Psoas muscle (tissue), 8 donors: ENCODE data around the gene FAM222B. TPM values are rescaled to one million over a fixed set of nuclear protein-coding genes. Genes with fewer than 3 reads are reported as not detected.

Source experiments
- ATAC-seq, 4 donors: fragments of 200-7000 bp; cut with Tn5 transposase; one replicate each; pipeline ENCODE4 v1.9.1; 2020; ENCODE audit warnings: moderate library complexity in 3 of 4, mild to moderate bottlenecking in 2 of 4
- DNase-seq, 2 donors: peaks; one replicate each; pipeline ENCODE4 v3.0.0-alpha.2; 2020
- H3K27ac ChIP-seq: fragments of 200-600 bp; one replicate; pipeline ENCODE4 v1.8.0; 2022
- H3K27me3 ChIP-seq, 3 donors: fragments of 200-600 bp in 1 of 3; one replicate each; pipeline versions ENCODE4 v1.6.1 to v1.8.0; 2013 to 2022; ENCODE audit warnings: low read length in 2 of 3, mild to moderate bottlenecking in 2 of 3, moderate library complexity in 1 of 3; ENCODE audit not compliant: insufficient read depth in 3 of 3
- H3K36me3 ChIP-seq, 2 donors: fragments of 200-600 bp in 1 of 2; one replicate each; pipeline versions ENCODE4 v1.6.1 to v1.8.0; 2013 to 2022; ENCODE audit warnings: low read depth in 1 of 2, mild to moderate bottlenecking in 1 of 2, moderate library complexity in 1 of 2; ENCODE audit not compliant: insufficient read depth in 1 of 2
- H3K4me1 ChIP-seq: fragments of 200-600 bp; one replicate; pipeline ENCODE4 v1.8.0; 2022
- H3K4me3 ChIP-seq: fragments of 200-600 bp; one replicate; pipeline ENCODE4 v1.8.0; 2022; ENCODE audit warnings: mild to moderate bottlenecking
- H3K9me3 ChIP-seq: fragments of 200-600 bp; one replicate; pipeline ENCODE4 v1.8.0; 2022
- WGBS, 3 donors: extraction: QIAGEN DNeasy Blood & Tissue Kit; methylation state at CpG; one replicate each; pipeline versions ENCODE4 v1.1.6 to v1.1.7; 2013; 5-methylcytosine and 5-hydroxymethylcytosine counted together
- intact Hi-C, 2 donors: fragments of 100-400 bp; cut with DNase I; formaldehyde crosslinking; loops; one replicate each; pipeline versions ENCODE4 v1.11.0 to v1.14.2; 2022
- polyA plus RNA-seq, 3 donors: library from polyadenylated mRNA; stranded (reverse); fragments of 200-250 nt; gene quantifications; one replicate each; pipeline ENCODE4 v1.2.3, GENCODE V29; 2013
- total RNA-seq, 4 donors: library from RNA; stranded (reverse); fragmentation: NEBNext Ultra II Directional in 2 of 4; extraction: Animal tissue kit (Norgen Biotek cat#: 25700) in 2 of 4; gene quantifications; one replicate each; pipeline versions ENCODE4 v1.2.1 to v1.2.4, GENCODE V29; 2021 to 2023
- TF ChIP-seq, protein P1 (sequence below): fragments of 200-600 bp; IDR thresholded peaks from one replicate; pipeline ENCODE4 v1.8.0; 2022; ENCODE audit warnings: antibody characterized with exemption
- donor health status: healthy with polysubstance abuse.
- donor health status: DM: no; HTN: no; CAD: no; lungs with moderate emphysema.
- donor health status: Bipolar disorder and iron deficiency.
- donor health status: healthy.
- donor health status: DM: yes; HTN: yes; CAD: no.
- donor health status: DM: no; HTN: no; CAD: no.
- donor health status: DM: no; HTN: no; CAD: no.
- donor health status: DM: yes; HTN: yes; CAD: no.

Gene FAM222B
- total and polyA plus RNA-seq, 7 donors = 22.4 to 66.2 (median 32.2) TPM

DNA sequence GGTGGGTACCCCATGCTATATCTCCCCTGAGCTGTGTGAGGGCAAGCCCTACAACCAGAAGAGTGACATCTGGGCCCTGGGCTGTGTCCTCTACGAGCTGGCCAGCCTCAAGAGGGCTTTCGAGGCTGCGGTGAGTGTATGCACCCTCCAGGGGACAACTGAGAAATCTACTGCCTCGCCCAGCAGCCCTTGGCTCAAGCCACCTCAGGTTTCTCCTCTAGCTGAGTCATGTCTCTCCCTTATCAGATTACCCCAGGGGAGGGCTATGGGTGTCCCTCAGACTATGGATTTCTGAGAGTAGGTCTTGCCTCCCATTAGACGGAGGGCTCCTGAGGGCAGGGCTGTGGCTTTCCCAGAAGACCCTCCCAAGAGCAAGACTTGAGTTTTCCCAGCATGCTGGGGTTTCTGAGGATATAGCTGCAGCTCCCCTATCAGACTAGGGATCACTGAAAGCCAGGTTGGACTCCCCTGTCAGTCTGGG lies 107.3 kb downstream of the FAM222B start:
- TF ChIP-seq, protein P1, sequence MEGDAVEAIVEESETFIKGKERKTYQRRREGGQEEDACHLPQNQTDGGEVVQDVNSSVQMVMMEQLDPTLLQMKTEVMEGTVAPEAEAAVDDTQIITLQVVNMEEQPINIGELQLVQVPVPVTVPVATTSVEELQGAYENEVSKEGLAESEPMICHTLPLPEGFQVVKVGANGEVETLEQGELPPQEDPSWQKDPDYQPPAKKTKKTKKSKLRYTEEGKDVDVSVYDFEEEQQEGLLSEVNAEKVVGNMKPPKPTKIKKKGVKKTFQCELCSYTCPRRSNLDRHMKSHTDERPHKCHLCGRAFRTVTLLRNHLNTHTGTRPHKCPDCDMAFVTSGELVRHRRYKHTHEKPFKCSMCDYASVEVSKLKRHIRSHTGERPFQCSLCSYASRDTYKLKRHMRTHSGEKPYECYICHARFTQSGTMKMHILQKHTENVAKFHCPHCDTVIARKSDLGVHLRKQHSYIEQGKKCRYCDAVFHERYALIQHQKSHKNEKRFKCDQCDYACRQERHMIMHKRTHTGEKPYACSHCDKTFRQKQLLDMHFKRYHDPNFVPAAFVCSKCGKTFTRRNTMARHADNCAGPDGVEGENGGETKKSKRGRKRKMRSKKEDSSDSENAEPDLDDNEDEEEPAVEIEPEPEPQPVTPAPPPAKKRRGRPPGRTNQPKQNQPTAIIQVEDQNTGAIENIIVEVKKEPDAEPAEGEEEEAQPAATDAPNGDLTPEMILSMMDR = no peak
- no peaks in the 10 kb centered on the region for H3K27me3 ChIP-seq
- H3K36me3 ChIP-seq = no peaks in the 10 kb centered on the region
- H3K4me3 ChIP-seq = no peak overlapping the region
- no peaks in the 10 kb centered on the region for H3K4me1 ChIP-seq
- H3K9me3 ChIP-seq = no peaks in the 10 kb centered on the region
- ATAC-seq = peak; percentile 75 to 93 (median 90)
- intact Hi-C loops = no loop called here
- WGBS, 3 donors = 40 to 60% (median 46%) methylated on average over 5 of the region's 5 CpGs
- no peak overlapping the region for H3K27ac ChIP-seq
- no peak for DNase-seq

DNA sequence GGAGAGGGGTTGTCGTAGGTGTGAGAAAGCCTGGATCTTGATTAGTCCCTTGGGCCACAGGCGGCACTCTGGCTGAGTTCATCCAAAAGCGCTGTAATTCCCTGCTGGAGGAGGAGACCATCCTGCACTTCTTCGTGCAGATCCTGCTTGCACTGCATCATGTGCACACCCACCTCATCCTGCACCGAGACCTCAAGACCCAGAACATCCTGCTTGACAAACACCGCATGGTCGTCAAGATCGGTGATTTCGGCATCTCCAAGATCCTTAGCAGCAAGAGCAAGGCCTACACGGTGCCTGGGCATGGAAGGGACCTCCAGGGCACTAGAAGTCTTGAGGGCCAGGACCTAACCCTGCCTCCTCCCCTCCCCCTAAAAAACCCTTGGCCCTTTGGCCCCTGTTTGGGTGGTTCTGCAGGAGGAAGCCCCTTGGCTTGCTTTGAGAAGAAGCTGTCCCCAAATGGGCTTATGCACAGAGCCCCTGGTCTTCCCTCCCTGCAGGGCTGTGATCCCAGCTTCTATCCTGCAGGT lies 107.8 kb downstream of the FAM222B start:
- Histone ChIP-seq H3K4me1 (no peaks in the 10 kb centered on the region), H3K9me3 (no peaks in the 10 kb centered on the region), H3K36me3 (no peaks in the 10 kb centered on the region), H3K4me3 (no peak overlapping the region), H3K27me3 (no peaks in the 10 kb centered on the region), H3K27ac (no peak overlapping the region)
- 86 to 89% (median 86%) methylated on average over 10 of the region's 10 CpGs for WGBS, 3 donors
- intact Hi-C loops = no loop called here
- no peak for ATAC-seq
- no peak for DNase-seq
- TF ChIP-seq, protein P1 = no peak

DNA sequence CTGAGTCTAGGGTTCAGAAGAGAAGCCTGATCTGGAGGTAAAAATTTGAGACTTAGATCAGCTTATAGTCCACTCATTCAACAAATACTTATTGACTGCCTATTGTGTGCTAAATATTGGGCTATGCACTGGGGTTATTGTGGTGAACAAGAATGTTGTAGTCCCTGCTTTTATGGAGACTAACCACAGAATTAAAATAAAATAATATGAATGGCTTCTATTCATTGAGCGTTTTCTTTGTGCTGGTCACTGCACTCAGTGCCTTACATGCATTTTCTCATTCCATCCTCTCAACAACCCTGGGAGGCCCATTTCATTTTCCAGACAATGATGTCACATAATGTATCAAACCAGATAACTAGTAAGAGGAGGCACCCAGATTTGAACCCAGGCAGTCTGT lies 109.2 kb downstream of the FAM222B start:
- WGBS, 3 donors = 87 to 96% (median 92%) methylated on average over 1 of the region's 1 CpG
- Histone ChIP-seq H3K27me3 (no peaks in the 10 kb centered on the region), H3K27ac (no peak overlapping the region), H3K9me3 (no peaks in the 10 kb centered on the region), H3K36me3 (no peaks in the 10 kb centered on the region), H3K4me1 (no peaks in the 10 kb centered on the region), H3K4me3 (no peak overlapping the region)
- TF ChIP-seq, protein P1 = no peak
- ATAC-seq (no peak), DNase-seq (no peak)
- intact Hi-C loops = no loop called here

DNA sequence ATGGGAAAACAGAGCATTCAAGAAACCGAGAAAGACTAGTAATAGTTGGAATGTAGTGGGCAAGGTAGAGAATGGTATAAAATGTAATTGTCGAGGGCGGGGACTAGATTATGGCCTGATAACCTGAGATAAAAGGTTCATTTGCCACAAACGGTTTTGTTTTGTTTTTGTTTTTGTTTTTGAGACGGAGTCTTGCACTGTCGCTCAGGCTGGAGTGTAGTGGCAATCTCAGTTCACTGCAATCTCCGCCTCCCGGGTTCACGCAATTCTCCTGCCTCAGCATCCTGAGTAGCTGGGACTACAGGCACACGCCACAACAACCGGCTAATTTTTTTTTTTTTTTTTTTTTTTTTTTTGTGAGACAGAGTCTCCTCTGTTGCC lies 112.7 kb downstream of the FAM222B start:
- H3K27ac ChIP-seq = no peak overlapping the region
- TF ChIP-seq, protein P1 = no peak
- ATAC-seq = no peak
- no peak for DNase-seq
- 83 to 92% (median 87%) methylated on average over 11 of the region's 11 CpGs for WGBS, 3 donors
- no peaks in the 10 kb centered on the region for H3K9me3 ChIP-seq
- intact Hi-C loops = loop anchor here (2.0 to 10.0 kb wide), 4 partner anchors 13 to 385 kb away; partner anchors contain the start of gene DHRS13 (in 1 of the 2)
- H3K4me3 ChIP-seq = no peak overlapping the region
- peaks cover 17% of the 10 kb centered on the region for H3K4me1 ChIP-seq
- H3K27me3 ChIP-seq = no peaks in the 10 kb centered on the region
- peaks cover 0 to under 1% of the 10 kb centered on the region in 2 donors for H3K36me3 ChIP-seq
